IMR-90 (cell line): ENCODE measurements around the gene GRK2. TPM values are rescaled to one million over a fixed set of nuclear protein-coding genes. Genes with fewer than 3 reads are reported as not detected.

Source experiments
- ATAC-seq: fragments of 200-7000 bp; cut with Tn5 transposase; 2 replicates; pipeline ENCODE4 v1.9.1; 2020; ENCODE audit warnings: low read depth, mild to moderate bottlenecking, moderate library complexity
- BruUV-seq: library from RNA; stranded (reverse); fragments of 400-500 nt; replicated peaks from 2 replicates; lab custom pipeline; 2021; lab: Mats Ljungman, UMichigan
- CTCF ChIA-PET: fragments of 300-600 bp; formaldehyde crosslinking; extraction: SDS; loops from one replicate; lab custom pipeline; 2021; ENCODE audit warnings: antibody characterized with exemption; lab: Yijun Ruan, JAX
- POLR2A ChIA-PET: fragments of 300-600 bp; sonication (Branson Sonifier 250); formaldehyde crosslinking; loops from one replicate; lab custom pipeline; 2022; ENCODE audit warnings: antibody characterized with exemption; ENCODE audit not compliant: unreplicated experiment; lab: Charles Lee
- DNase-seq: peaks from one replicate; pipeline ENCODE4 v3.0.0; 2013
- H2AFZ ChIP-seq: replicated peaks from 2 replicates; pipeline ENCODE3; 2013; ENCODE audit warnings: low read length, mild to moderate bottlenecking; ENCODE audit not compliant: poor library complexity
- H2AK5ac ChIP-seq: 2 replicates; pipeline ENCODE4 v1.6.1; 2013; ENCODE audit warnings: low read depth, low read length, inconsistent platforms
- H2AK9ac ChIP-seq: replicated peaks from 2 replicates; pipeline ENCODE3; 2013; ENCODE audit warnings: mild to moderate bottlenecking, low read depth, low read length, moderate library complexity; ENCODE audit not compliant: poor library complexity
- H2BK120ac ChIP-seq: 2 replicates; pipeline ENCODE4 v1.6.1; 2013; ENCODE audit warnings: low read depth, low read length, inconsistent platforms
- H2BK15ac ChIP-seq: 3 replicates; pipeline ENCODE4 v1.6.1; 2013; ENCODE audit warnings: low read depth, low read length, inconsistent platforms
- H2BK20ac ChIP-seq: 2 replicates; pipeline ENCODE4 v1.6.1; 2013; ENCODE audit warnings: low read depth, mild to moderate bottlenecking, inconsistent platforms, low read length, moderate library complexity
- H2BK5ac ChIP-seq: 2 replicates; pipeline ENCODE4 v1.6.1; 2013; ENCODE audit warnings: mild to moderate bottlenecking, low read depth, low read length, inconsistent platforms; ENCODE audit not compliant: poor library complexity, severe bottlenecking
- H3K14ac ChIP-seq: replicated peaks from 2 replicates; pipeline ENCODE4 v1.6.1; 2013; ENCODE audit warnings: low read depth, low read length, inconsistent platforms
- H3K18ac ChIP-seq: 2 replicates; pipeline ENCODE4 v1.6.1; 2013; ENCODE audit warnings: low read depth, low read length, control low read depth
- H3K23ac ChIP-seq: 2 replicates; pipeline ENCODE4 v1.6.1; 2013; ENCODE audit warnings: low read depth, low read length, inconsistent platforms
- H3K27ac ChIP-seq: 2 replicates; pipeline ENCODE4 v1.5.1; 2013; ENCODE audit warnings: mild to moderate bottlenecking, control low read depth, low read length; ENCODE audit not compliant: insufficient read depth
- H3K27me3 ChIP-seq: 2 replicates; pipeline ENCODE4 v1.6.1; 2013; ENCODE audit warnings: low read length; ENCODE audit not compliant: control insufficient read depth, insufficient read depth
- H3K36me3 ChIP-seq: 2 replicates; pipeline ENCODE4 v1.6.1; 2013; ENCODE audit warnings: low read length, mixed read lengths; ENCODE audit not compliant: control insufficient read depth, insufficient read depth
- H3K4ac ChIP-seq: 2 replicates; pipeline ENCODE4 v1.6.1; 2013; ENCODE audit warnings: low read depth, low read length, inconsistent platforms
- H3K4me1 ChIP-seq: 2 replicates; pipeline ENCODE4 v1.6.1; 2013; ENCODE audit warnings: low read length, mixed read lengths; ENCODE audit not compliant: control insufficient read depth, insufficient read depth
- H3K4me2 ChIP-seq: 2 replicates; pipeline ENCODE4 v1.6.1; 2013; ENCODE audit warnings: low read depth, mild to moderate bottlenecking, control low read depth, low read length, moderate library complexity
- H3K4me3 ChIP-seq: 2 replicates; pipeline ENCODE4 v1.5.1; 2013; ENCODE audit warnings: low read depth, mild to moderate bottlenecking, control low read depth, low read length, moderate library complexity; ENCODE audit not compliant: insufficient read depth
- H3K56ac ChIP-seq: 2 replicates; pipeline ENCODE4 v1.6.1; 2013; ENCODE audit warnings: low read length, inconsistent platforms; ENCODE audit not compliant: insufficient read depth; ENCODE audit errors: extremely low read depth
- H3K79me1 ChIP-seq, 2 experiments: 2 replicates each; pipeline ENCODE4 v1.6.1; 2013; ENCODE audit warnings: low read length in 2 of 2, inconsistent platforms in 1 of 2, low read depth in 1 of 2
- H3K9ac ChIP-seq: 2 replicates; pipeline ENCODE4 v1.6.1; 2013; ENCODE audit warnings: low read depth, low read length, control low read depth
- H3K9me1 ChIP-seq: 2 replicates; pipeline ENCODE4 v1.6.1; 2013; ENCODE audit warnings: low read length, inconsistent platforms; ENCODE audit not compliant: insufficient read depth
- H3K9me3 ChIP-seq: 2 replicates; pipeline ENCODE4 v1.6.1; 2013; ENCODE audit warnings: low read length; ENCODE audit not compliant: control insufficient read depth, insufficient read depth
- H4K20me1 ChIP-seq: 2 replicates; pipeline ENCODE4 v1.6.1; 2013; ENCODE audit warnings: low read length, inconsistent platforms; ENCODE audit not compliant: insufficient read depth
- H4K5ac ChIP-seq: 2 replicates; pipeline ENCODE4 v1.6.1; 2013; ENCODE audit warnings: mild to moderate bottlenecking, low read depth, low read length, control low read depth
- H4K8ac ChIP-seq, 2 experiments: 2 replicates each; pipeline ENCODE4 v1.6.1; 2013; ENCODE audit warnings: low read depth in 2 of 2, low read length in 2 of 2, control low read depth in 1 of 2, inconsistent platforms in 1 of 2
- H4K91ac ChIP-seq: 2 replicates; pipeline ENCODE4 v1.6.1; 2013; ENCODE audit warnings: low read depth, low read length, inconsistent platforms; ENCODE audit not compliant: insufficient read depth
- CTCF ChIP-seq: conservative IDR thresholded peaks from 2 replicates; pipeline ENCODE4 v1.5.1; 2012; ENCODE audit warnings: mild to moderate bottlenecking, low read depth, low read length, improper control_type of control experiment
- ELK1 ChIP-seq: fragments of 150-350 bp; IDR thresholded peaks from 2 replicates; pipeline ENCODE4 v1.6.1; 2016; ENCODE audit warnings: low read depth, mild to moderate bottlenecking, low read length, moderate library complexity, borderline replicate concordance
- FOS ChIP-seq: fragments of 150-350 bp; IDR thresholded peaks from 2 replicates; pipeline ENCODE4 v1.6.1; 2016; ENCODE audit warnings: low read depth, low read length
- MAFK ChIP-seq: IDR thresholded peaks from 2 replicates; pipeline ENCODE4 v1.6.1; 2012; ENCODE audit warnings: low read depth, low read length, improper control_type of control experiment
- MAZ ChIP-seq: IDR thresholded peaks from 2 replicates; pipeline ENCODE4 v1.6.1; 2012; ENCODE audit warnings: low read depth, mild to moderate bottlenecking, low read length, improper control_type of control experiment, moderate library complexity, borderline replicate concordance
- USF2 ChIP-seq: fragments of 150-350 bp; IDR thresholded peaks from 2 replicates; pipeline ENCODE4 v1.6.1; 2017; ENCODE audit warnings: mild to moderate bottlenecking, antibody characterized with exemption, low read length, low read depth
- whole genome bisulfite sequencing, 2 experiments: methylation state at CpG; one replicate each; pipeline versions ENCODE4 v1.1.5 to v1.1.7; 2013; ENCODE audit warnings: missing lambda C conversion rate in 2 of 2; ENCODE audit not compliant: insufficient read length in 1 of 2; ENCODE audit errors: extremely low coverage in 2 of 2; 5-methylcytosine and 5-hydroxymethylcytosine counted together
- dilution Hi-C: fragments of 300-500 bp; cut with HindIII; formaldehyde crosslinking; loops from one replicate; pipeline ENCODE4 v1.14.3; 2018; ENCODE audit warnings: low sequenced_read_pairs; ENCODE audit not compliant: unreplicated experiment
- in situ Hi-C: fragments of 300-500 bp; cut with MboI; formaldehyde crosslinking; loops from 3 replicates; pipeline ENCODE4 v1.14.3; 2019; ENCODE audit warnings: low sequenced_read_pairs, inconsistent platforms, mixed read lengths
- intact Hi-C: fragments of 100-400 bp; cut with micrococcal nuclease; formaldehyde crosslinking; loops from 2 replicates; pipeline ENCODE4 v1.10.0; 2022
- polyA plus RNA-seq, 3 experiments: library from polyadenylated mRNA; depleted of rRNA; stranded (reverse); fragments of >200 nt; gene quantifications; 2 replicates each; pipeline ENCODE4 v1.2.3, GENCODE V29; 2012; ENCODE audit warnings: low replicate concordance in 1 of 3
- total RNA-seq: library from RNA; depleted of rRNA; stranded (reverse); fragments of >200 nt; gene quantifications from 2 replicates; pipeline ENCODE4 v1.2.3, GENCODE V29; 2012

The GRK2 gene
- total and polyA plus RNA-seq, 2 of the 4 experiments (the other 2 are of a cell fraction), result 26.7 to 41.8 TPM

- H4K5ac ChIP-seq, result no peak overlapping the region
- H3K23ac ChIP-seq, result no peak overlapping the region
- no peak overlapping the region for H3K4me3 ChIP-seq
- no peaks in the 10 kb centered on the region for H3K27me3 ChIP-seq
- H3K14ac ChIP-seq, result no peak overlapping the region
- H2BK15ac ChIP-seq, result no peak overlapping the region
- WGBS, 2 experiments, result 92% methylated on average over 2 of the region's 5 CpGs; no CpG with 5 or more reads in 1 of the 2 experiments
- no peak overlapping the region for H3K56ac ChIP-seq
- no peak overlapping the region for H3K27ac ChIP-seq
- H4K20me1 ChIP-seq, result peaks cover 22% of the 10 kb centered on the region; the same call in 1 of the 2 replicates
- no peak overlapping the region for H2BK20ac ChIP-seq
- H4K91ac ChIP-seq, result no peak overlapping the region
- TF ChIP-seq FOS (no peak), CTCF (no peak), ELK1 (no peak), USF2 (no peak), MAZ (no peak), MAFK (no peak)
- H2AFZ ChIP-seq, result no peak overlapping the region
- H4K8ac ChIP-seq, result no peak overlapping the region
- H3K9me3 ChIP-seq, result no peaks in the 10 kb centered on the region
- H3K9me1 ChIP-seq, result peaks cover 15% of the 10 kb centered on the region
- CTCF ChIA-PET, result interaction anchor here (0.6 to 1.2 kb wide), 3 partner anchors 37 to 147 kb away, joined by 3 to 4 read pairs (median 3); no protein-coding TSS in a partner anchor
- dilution Hi-C loops, result no loop called here
- peaks cover 44 to 87% of the 10 kb centered on the region in 2 experiments for H3K79me1 ChIP-seq
- BruUV-seq, result no TSS peak
- ATAC-seq (no peak), DNase-seq (no peak)
- H2AK9ac ChIP-seq, result no peak overlapping the region
- H3K9ac ChIP-seq, result no peak overlapping the region
- H2AK5ac ChIP-seq, result no peak overlapping the region
- peaks cover 76% of the 10 kb centered on the region for H3K36me3 ChIP-seq
- H2BK120ac ChIP-seq, result no peak overlapping the region
- H3K4me1 ChIP-seq, result peaks cover 2% of the 10 kb centered on the region
- in situ Hi-C loops, result no loop called here
- intact Hi-C loops, result no loop called here
- H3K18ac ChIP-seq, result no peak overlapping the region
- H2BK5ac ChIP-seq, result no peak overlapping the region
- POLR2A ChIA-PET, result no interaction called here
- H3K4ac ChIP-seq, result no peak overlapping the region
- H3K4me2 ChIP-seq, result no peak overlapping the region
These were observed 18.2 kb upstream of the GRK2 start for GRCh38 chr11:67247946-67248550.
